ENCODE measurements around the gene TNFAIP1. TPM values are rescaled to one million over a fixed set of nuclear protein-coding genes. Genes with fewer than 3 reads are reported as not detected.
"Not testable (repeated sequence)": the region's sequence is repeated elsewhere in the genome, so short reads cannot be mapped to it uniquely, and the experiment has no call there.

Gene TNFAIP1
- total RNA-seq, 1 donor from 2014 or later: 104 TPM

DNA sequence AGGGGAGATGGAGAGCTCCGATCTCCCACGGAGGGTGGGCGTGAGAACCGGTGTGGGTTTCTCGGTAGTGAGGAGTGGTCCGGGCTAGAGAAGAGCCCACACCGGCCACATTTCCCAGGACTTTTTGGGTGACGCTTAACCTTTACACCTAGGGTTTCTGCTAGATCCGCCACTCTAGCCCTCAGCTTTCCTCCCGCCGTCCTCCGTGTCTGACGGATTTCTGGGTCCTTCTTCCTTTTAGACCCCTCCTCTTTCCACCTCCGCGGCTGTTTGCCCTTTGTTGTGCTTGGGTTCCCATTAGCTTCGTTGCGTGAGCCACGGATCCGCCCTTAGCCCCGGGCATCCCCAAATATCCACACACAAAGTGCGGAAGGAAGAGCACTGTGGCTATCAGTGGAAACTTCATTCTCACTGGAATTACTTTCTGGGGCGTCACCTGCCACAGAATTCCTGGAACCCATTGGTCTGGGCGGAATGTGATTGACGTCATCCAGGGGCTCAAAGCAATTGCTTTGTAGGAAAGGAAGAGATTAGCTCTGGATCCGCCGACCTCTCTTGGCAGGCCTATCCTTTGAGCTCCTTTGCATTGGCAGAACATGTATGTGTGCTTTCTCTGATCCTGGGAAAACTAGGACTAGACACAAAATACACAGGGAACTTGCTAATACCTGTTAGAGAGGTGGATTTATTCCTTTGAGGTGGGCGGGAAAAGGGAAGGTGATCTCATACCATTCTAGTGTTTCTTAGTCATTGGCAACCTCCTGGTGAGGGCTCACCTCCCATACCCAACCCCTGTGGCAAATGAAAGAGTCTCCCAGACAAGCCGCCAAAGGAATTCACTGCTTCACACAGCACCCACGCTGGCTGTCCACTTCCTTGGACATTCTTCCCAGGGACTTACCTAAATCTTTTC, 654 bp downstream of the TNFAIP1 start:
- TF ChIP-seq, protein P1, sequence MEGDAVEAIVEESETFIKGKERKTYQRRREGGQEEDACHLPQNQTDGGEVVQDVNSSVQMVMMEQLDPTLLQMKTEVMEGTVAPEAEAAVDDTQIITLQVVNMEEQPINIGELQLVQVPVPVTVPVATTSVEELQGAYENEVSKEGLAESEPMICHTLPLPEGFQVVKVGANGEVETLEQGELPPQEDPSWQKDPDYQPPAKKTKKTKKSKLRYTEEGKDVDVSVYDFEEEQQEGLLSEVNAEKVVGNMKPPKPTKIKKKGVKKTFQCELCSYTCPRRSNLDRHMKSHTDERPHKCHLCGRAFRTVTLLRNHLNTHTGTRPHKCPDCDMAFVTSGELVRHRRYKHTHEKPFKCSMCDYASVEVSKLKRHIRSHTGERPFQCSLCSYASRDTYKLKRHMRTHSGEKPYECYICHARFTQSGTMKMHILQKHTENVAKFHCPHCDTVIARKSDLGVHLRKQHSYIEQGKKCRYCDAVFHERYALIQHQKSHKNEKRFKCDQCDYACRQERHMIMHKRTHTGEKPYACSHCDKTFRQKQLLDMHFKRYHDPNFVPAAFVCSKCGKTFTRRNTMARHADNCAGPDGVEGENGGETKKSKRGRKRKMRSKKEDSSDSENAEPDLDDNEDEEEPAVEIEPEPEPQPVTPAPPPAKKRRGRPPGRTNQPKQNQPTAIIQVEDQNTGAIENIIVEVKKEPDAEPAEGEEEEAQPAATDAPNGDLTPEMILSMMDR (IDR thresholded peaks at IDR 0.05; ENCODE audit: unreplicated experiment): no peak
- peak overlapping the region; percentile 100 for H3K27ac Mint-ChIP-seq (ENCODE audit: unreplicated experiment)
- peaks cover 26% of the 10 kb centered on the region for H3K27me3 Mint-ChIP-seq (ENCODE audit: unreplicated experiment)
- H3K9me3 Mint-ChIP-seq (ENCODE audit: unreplicated experiment): no peaks in the 10 kb centered on the region
- peaks cover 25% of the 10 kb centered on the region for H3K36me3 Mint-ChIP-seq (ENCODE audit: low read depth, unreplicated experiment)
- DNase-seq (ENCODE audit: low spot score): peak; percentile 70
- H3K4me1 Mint-ChIP-seq (ENCODE audit: unreplicated experiment): peaks cover 60% of the 10 kb centered on the region
- H3K4me3 Mint-ChIP-seq (ENCODE audit: unreplicated experiment): peak overlapping the region; percentile 99

DNA sequence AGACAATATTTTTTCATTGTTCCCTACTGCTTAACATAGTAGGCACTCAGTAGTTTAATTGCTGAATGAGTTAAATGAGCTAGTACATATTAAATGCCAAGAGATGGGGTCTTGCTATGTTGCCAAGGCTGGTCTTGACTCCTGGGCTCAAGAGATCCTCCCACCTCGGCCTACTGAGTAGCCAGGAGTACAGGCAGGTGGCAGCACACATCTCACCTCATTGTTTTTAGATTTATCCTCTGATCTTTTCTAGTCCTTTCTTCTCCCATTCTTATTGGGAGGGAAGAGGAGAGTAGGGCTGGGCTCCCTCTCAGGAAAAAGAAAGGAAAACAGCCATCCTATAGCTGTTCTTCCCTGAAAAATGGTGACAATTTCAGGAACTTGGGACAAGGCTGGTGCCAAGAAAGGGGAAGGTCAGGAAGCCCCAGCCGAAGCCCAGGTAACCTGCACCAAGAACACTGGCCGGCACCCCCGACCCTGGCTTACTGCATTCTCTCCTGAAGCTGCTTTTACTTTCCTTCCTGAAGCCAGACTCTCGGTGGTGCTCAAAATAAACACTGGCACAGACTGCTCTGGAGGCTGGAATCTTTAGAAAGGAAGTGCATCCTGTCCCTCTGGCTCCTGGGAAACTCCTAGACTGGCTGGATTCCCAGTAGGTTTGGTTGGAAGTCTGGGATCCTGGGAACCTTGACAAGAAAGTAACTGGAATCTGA, 2.7 kb downstream of the TNFAIP1 start:
- peaks cover 24% of the 10 kb centered on the region for H3K27me3 Mint-ChIP-seq (ENCODE audit: unreplicated experiment)
- no peaks in the 10 kb centered on the region for H3K9me3 Mint-ChIP-seq (ENCODE audit: unreplicated experiment)
- H3K27ac Mint-ChIP-seq (ENCODE audit: unreplicated experiment): peak overlapping the region; percentile 16
- H3K36me3 Mint-ChIP-seq (ENCODE audit: low read depth, unreplicated experiment): peaks cover 31% of the 10 kb centered on the region
- H3K4me1 Mint-ChIP-seq (ENCODE audit: unreplicated experiment): peaks cover 49% of the 10 kb centered on the region
- TF ChIP-seq, protein P1 (IDR thresholded peaks at IDR 0.05; ENCODE audit: unreplicated experiment): no peak
- DNase-seq (ENCODE audit: low spot score): no peak
- peak overlapping the region; percentile 82 for H3K4me3 Mint-ChIP-seq (ENCODE audit: unreplicated experiment)

DNA sequence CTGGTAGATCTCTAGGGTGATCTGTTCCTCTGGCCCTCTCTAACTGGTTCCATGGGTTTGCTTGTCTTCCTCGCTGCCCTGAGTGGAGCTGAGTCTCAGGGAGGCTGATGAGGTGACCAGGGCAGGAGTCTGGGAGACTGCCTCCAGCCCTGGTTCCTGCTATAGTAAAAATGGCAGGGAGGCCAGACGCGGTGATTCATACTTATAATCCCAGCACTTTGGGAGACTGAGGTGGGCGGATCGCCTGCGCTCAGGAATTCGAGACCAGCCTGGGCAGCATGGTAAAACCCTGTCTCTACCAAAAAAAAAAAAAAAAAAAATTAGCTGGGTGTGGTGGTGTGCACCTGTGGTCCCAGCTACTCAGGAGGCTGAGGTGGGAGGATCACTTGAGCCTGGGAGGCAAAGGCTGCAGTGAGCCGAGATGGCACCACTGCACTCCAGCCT, 3.2 kb downstream of the TNFAIP1 start:
- peaks cover 43% of the 10 kb centered on the region for H3K4me1 Mint-ChIP-seq (ENCODE audit: unreplicated experiment)
- peak overlapping the region; percentile 82 for H3K4me3 Mint-ChIP-seq (ENCODE audit: unreplicated experiment)
- peaks cover 33% of the 10 kb centered on the region for H3K36me3 Mint-ChIP-seq (ENCODE audit: low read depth, unreplicated experiment)
- H3K9me3 Mint-ChIP-seq (ENCODE audit: unreplicated experiment); DNase-seq (ENCODE audit: low spot score): not testable (repeated sequence)
- peak overlapping the region; percentile 16 for H3K27ac Mint-ChIP-seq (ENCODE audit: unreplicated experiment)
- H3K27me3 Mint-ChIP-seq (ENCODE audit: unreplicated experiment): peaks cover 24% of the 10 kb centered on the region

DNA sequence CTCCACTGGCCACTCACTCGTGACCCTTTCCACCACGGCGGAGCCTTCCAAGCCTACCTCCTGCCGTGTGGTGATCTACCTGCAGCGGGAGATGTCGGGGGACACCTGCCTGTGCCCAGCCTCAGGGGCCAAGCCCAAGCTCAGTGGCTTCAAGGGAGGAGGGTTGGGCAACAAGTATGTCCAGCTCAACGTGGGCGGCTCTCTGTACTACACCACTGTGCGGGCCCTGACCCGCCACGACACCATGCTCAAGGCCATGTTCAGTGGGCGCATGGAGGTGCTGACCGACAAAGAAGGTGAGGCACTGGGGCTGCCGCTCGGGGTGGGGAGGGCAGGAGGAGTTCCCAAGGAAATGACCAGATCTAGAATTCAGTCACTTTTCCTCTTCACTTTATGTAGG, 3.9 kb downstream of the TNFAIP1 start:
- no peaks in the 10 kb centered on the region for H3K9me3 Mint-ChIP-seq (ENCODE audit: unreplicated experiment)
- H3K4me3 Mint-ChIP-seq (ENCODE audit: unreplicated experiment): no peak overlapping the region
- peaks cover 23% of the 10 kb centered on the region for H3K27me3 Mint-ChIP-seq (ENCODE audit: unreplicated experiment)
- H3K4me1 Mint-ChIP-seq (ENCODE audit: unreplicated experiment): peaks cover 37% of the 10 kb centered on the region
- no peak for DNase-seq (ENCODE audit: low spot score)
- H3K36me3 Mint-ChIP-seq (ENCODE audit: low read depth, unreplicated experiment): peaks cover 33% of the 10 kb centered on the region
- H3K27ac Mint-ChIP-seq (ENCODE audit: unreplicated experiment): peak overlapping the region; percentile 70
- TF ChIP-seq, protein P1 (IDR thresholded peaks at IDR 0.05; ENCODE audit: unreplicated experiment): no peak

DNA sequence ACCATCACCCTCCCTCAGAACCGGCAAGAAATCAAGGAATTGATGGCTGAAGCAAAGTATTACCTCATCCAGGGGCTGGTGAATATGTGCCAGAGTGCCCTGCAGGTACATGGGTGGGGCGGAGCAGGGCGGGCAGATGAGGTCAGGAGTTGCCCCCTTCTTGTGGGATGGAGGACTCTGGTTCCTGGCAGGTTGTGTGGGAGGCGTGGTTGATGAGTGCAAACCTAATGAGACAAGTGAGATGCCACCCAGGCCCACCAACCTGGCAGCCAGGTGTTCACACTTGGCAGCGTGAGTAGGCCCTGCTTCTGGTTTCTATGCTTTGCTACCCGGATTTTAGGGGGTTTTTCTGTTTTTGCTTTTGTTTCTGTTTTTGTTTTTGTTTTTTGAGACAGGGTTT, 4.8 kb downstream of the TNFAIP1 start:
- Mint-ChIP-seq H3K9me3 (ENCODE audit: unreplicated experiment) (no peaks in the 10 kb centered on the region), H3K27ac (ENCODE audit: unreplicated experiment) (peak overlapping the region; percentile 18), H3K27me3 (ENCODE audit: unreplicated experiment) (peaks cover 15% of the 10 kb centered on the region), H3K4me3 (ENCODE audit: unreplicated experiment) (no peak overlapping the region), H3K36me3 (ENCODE audit: low read depth, unreplicated experiment) (peaks cover 32% of the 10 kb centered on the region), H3K4me1 (ENCODE audit: unreplicated experiment) (peaks cover 30% of the 10 kb centered on the region)
- TF ChIP-seq, protein P1 (IDR thresholded peaks at IDR 0.05; ENCODE audit: unreplicated experiment): no peak
- DNase-seq (ENCODE audit: low spot score): no peak

Data from endothelial cell (in vitro differentiated cells).